Caco-2 (cell line): Measurements from ENCODE around the gene TSC22D1. TPM values are rescaled to one million over a fixed set of nuclear protein-coding genes. Genes with fewer than 3 reads are reported as not detected.
A peak's percentile ranks its signal among the peaks of the same experiment; 100 is the strongest.

ENCODE experiments used
- BruUV-seq: library from RNA; stranded (reverse); fragments of 400-500 nt; replicated peaks from 2 replicates; lab custom pipeline; 2021; lab: Mats Ljungman, UMichigan
- CTCF ChIA-PET: fragments of 300-600 bp; sonication (Branson Sonifier 250); formaldehyde crosslinking; loops from one replicate; lab custom pipeline; 2022; ENCODE audit warnings: antibody characterized with exemption; lab: Charles Lee
- POLR2A ChIA-PET: fragments of 300-600 bp; sonication (Branson Sonifier 250); formaldehyde crosslinking; loops from one replicate; lab custom pipeline; 2022; ENCODE audit warnings: antibody characterized with exemption; lab: Charles Lee
- DNase-seq, 2 experiments: peaks; one replicate each; pipeline versions ENCODE4 v3.0.0 to v3.0.0-alpha.2; 2020 to 2022
- H3K27me3 ChIP-seq: replicated peaks from 2 replicates; pipeline ENCODE4 v1.6.0; 2011; ENCODE audit warnings: low read length; ENCODE audit not compliant: control insufficient read depth, insufficient read depth
- H3K36me3 ChIP-seq: 2 replicates; pipeline ENCODE4 v1.5.1; 2011; ENCODE audit warnings: low read length; ENCODE audit not compliant: control insufficient read depth, insufficient read depth
- H3K4me1 ChIP-seq: fragments of 250-450 bp; sonication (Bioruptor Pico); 2 replicates; pipeline ENCODE4 v1.5.1; 2020; ENCODE audit warnings: mild to moderate bottlenecking
- H3K4me3 ChIP-seq: 2 replicates; pipeline ENCODE4 v1.5.1; 2011; ENCODE audit warnings: low read depth, mild to moderate bottlenecking, control low read depth, low read length
- H3K9me3 ChIP-seq: fragments of 250-450 bp; sonication (Bioruptor Pico); 2 replicates; pipeline ENCODE4 v1.5.1; 2020; ENCODE audit warnings: mild to moderate bottlenecking, moderate library complexity
- H3K27ac Mint-ChIP-seq: one replicate; pipeline ENCODE4 v1.8.0; 2022; ENCODE audit warnings: mixed read lengths; ENCODE audit not compliant: unreplicated experiment
- H3K27me3 Mint-ChIP-seq: one replicate; pipeline ENCODE4 v1.8.0; 2022; ENCODE audit warnings: mixed read lengths; ENCODE audit not compliant: insufficient read depth, unreplicated experiment
- H3K36me3 Mint-ChIP-seq: one replicate; pipeline ENCODE4 v1.8.0; 2022; ENCODE audit warnings: mild to moderate bottlenecking, mixed read lengths; ENCODE audit not compliant: insufficient read depth, unreplicated experiment
- H3K4me1 Mint-ChIP-seq: one replicate; pipeline ENCODE4 v1.8.0; 2022; ENCODE audit warnings: low read depth, mixed read lengths; ENCODE audit not compliant: unreplicated experiment
- H3K4me3 Mint-ChIP-seq: one replicate; pipeline ENCODE4 v1.8.0; 2022; ENCODE audit warnings: mild to moderate bottlenecking, moderate library complexity, mixed read lengths; ENCODE audit not compliant: unreplicated experiment
- H3K9me3 Mint-ChIP-seq: one replicate; pipeline ENCODE4 v1.8.0; 2022; ENCODE audit warnings: mixed read lengths; ENCODE audit not compliant: unreplicated experiment
- CTCF ChIP-seq, 2 experiments: fragments of 200-600 bp in 1 of 2; IDR thresholded peaks; 1 replicate in 1 of 2; 2 replicates in 1 of 2; pipeline versions ENCODE4 v1.5.1 to v1.8.0; 2011 to 2022; ENCODE audit warnings: antibody characterized with exemption in 1 of 2, control low read depth in 1 of 2, inconsistent platforms in 1 of 2, low read depth in 1 of 2, low read length in 1 of 2, mild to moderate bottlenecking in 1 of 2, moderate library complexity in 1 of 2; ENCODE audit not compliant: insufficient read depth in 1 of 2, severe bottlenecking in 1 of 2, unreplicated experiment in 1 of 2
- intact Hi-C: fragments of 100-400 bp; cut with micrococcal nuclease; formaldehyde crosslinking; loops from one replicate; pipeline ENCODE4 v1.10.0; 2022; ENCODE audit not compliant: unreplicated experiment
- total RNA-seq: library from RNA; stranded (reverse); gene quantifications from 2 replicates; pipeline ENCODE4 v1.2.3, GENCODE V29; 2022

The TSC22D1 gene
- total RNA-seq, 1 experiment from 2014 or later = 159 TPM

GRCh38 chr13:44404261-44405132 lies 171.6 kb downstream of the TSC22D1 start:
- Histone ChIP-seq H3K36me3 (no peaks in the 10 kb centered on the region), H3K4me1 (peaks cover 46% of the 10 kb centered on the region), H3K27me3 (no peaks in the 10 kb centered on the region), H3K4me3 (no peak overlapping the region), H3K9me3 (no peaks in the 10 kb centered on the region)
- no peaks in the 10 kb centered on the region for H3K9me3 Mint-ChIP-seq
- TF ChIP-seq CTCF (IDR thresholded peaks at IDR 0.05; ENCODE audit: insufficient read depth in 1 of 2, low read depth in 1 of 2, low read length in 1 of 2, severe bottlenecking in 1 of 2, unreplicated experiment in 1 of 2) = peak in 1 of 2 experiments; percentile 52
- no peaks in the 10 kb centered on the region for H3K27me3 Mint-ChIP-seq
- H3K4me1 Mint-ChIP-seq = peaks cover 24% of the 10 kb centered on the region
- peak; percentile 78 to 89 for DNase-seq
- POLR2A ChIA-PET = interaction anchor here (1.6 to 2.0 kb wide), 3 partner anchors 27 to 32 kb away, joined by 5 to 21 read pairs (median 8); no protein-coding TSS in a partner anchor
- intact Hi-C loops = loop anchor here (1.0 to 2.0 kb wide), 3 partner anchors 18 to 36 kb away; no protein-coding TSS in a partner anchor
- CTCF ChIA-PET = interaction anchor here (0.5 to 2.2 kb wide), 7 partner anchors 9 to 114 kb away, joined by 3 to 5 read pairs (median 3); no protein-coding TSS in a partner anchor
- H3K27ac Mint-ChIP-seq = peak overlapping the region; percentile 79
- no TSS peak for BruUV-seq
- peak overlapping the region; percentile 54 for H3K4me3 Mint-ChIP-seq
- H3K36me3 Mint-ChIP-seq = no peaks in the 10 kb centered on the region

GRCh38 chr13:44403461-44404056 lies 172.6 kb downstream of the TSC22D1 start:
- Histone ChIP-seq H3K36me3 (no peaks in the 10 kb centered on the region), H3K27me3 (no peaks in the 10 kb centered on the region), H3K4me1 (peaks cover 46% of the 10 kb centered on the region), H3K9me3 (no peaks in the 10 kb centered on the region), H3K4me3 (no peak overlapping the region)
- no peak for TF ChIP-seq CTCF (IDR thresholded peaks at IDR 0.05; ENCODE audit: insufficient read depth in 1 of 2, low read depth in 1 of 2, low read length in 1 of 2, severe bottlenecking in 1 of 2, unreplicated experiment in 1 of 2)
- intact Hi-C loops = loop anchor here (1.0 to 2.0 kb wide), 3 partner anchors 17 to 35 kb away; no protein-coding TSS in a partner anchor
- Mint-ChIP-seq H3K4me3 (peak overlapping the region; percentile 54), H3K4me1 (peaks cover 24% of the 10 kb centered on the region), H3K9me3 (no peaks in the 10 kb centered on the region), H3K27ac (peak overlapping the region; percentile 79), H3K27me3 (no peaks in the 10 kb centered on the region), H3K36me3 (no peaks in the 10 kb centered on the region)
- ChIA-PET POLR2A (interaction anchor here (0.7 to 2.0 kb wide), 4 partner anchors 8 to 33 kb away, joined by 3 to 21 read pairs (median 6); no protein-coding TSS in a partner anchor), CTCF (interaction anchor here (1.0 to 2.2 kb wide), 6 partner anchors 10 to 36 kb away, joined by 3 to 5 read pairs (median 4); no protein-coding TSS in a partner anchor)
- BruUV-seq = no TSS peak
- peak in 1 of 2 experiments; percentile 49 for DNase-seq

- ChIA-PET POLR2A (interaction anchor here (0.6 to 2.0 kb wide), 5 partner anchors 7 to 34 kb away, joined by 3 to 21 read pairs (median 5); no protein-coding TSS in a partner anchor), CTCF (interaction anchor here (1.2 to 2.2 kb wide), 4 partner anchors 13 to 34 kb away, joined by 3 to 5 read pairs (median 5); no protein-coding TSS in a partner anchor)
- H3K4me1 Mint-ChIP-seq = peaks cover 26% of the 10 kb centered on the region
- no peaks in the 10 kb centered on the region for H3K9me3 Mint-ChIP-seq
- no peak overlapping the region for H3K4me3 Mint-ChIP-seq
- no TSS peak for BruUV-seq
- peak overlapping the region; percentile 58 for H3K27ac Mint-ChIP-seq
- intact Hi-C loops = no loop called here
- no peak for DNase-seq
- Histone ChIP-seq H3K4me3 (no peak overlapping the region), H3K4me1 (peaks cover 46% of the 10 kb centered on the region), H3K27me3 (no peaks in the 10 kb centered on the region), H3K9me3 (no peaks in the 10 kb centered on the region), H3K36me3 (no peaks in the 10 kb centered on the region)
- no peaks in the 10 kb centered on the region for H3K36me3 Mint-ChIP-seq
- H3K27me3 Mint-ChIP-seq = no peaks in the 10 kb centered on the region
- no peak for TF ChIP-seq CTCF (IDR thresholded peaks at IDR 0.05; ENCODE audit: insufficient read depth in 1 of 2, low read depth in 1 of 2, low read length in 1 of 2, severe bottlenecking in 1 of 2, unreplicated experiment in 1 of 2)
These were observed 173.2 kb downstream of the TSC22D1 start for GRCh38 chr13:44402899-44403445.
